DOHH2 (cell line): Measurements from ENCODE around the gene VTN.

Source experiments
- H3F3A ChIP-seq: fragments of 200-600 bp; sonication (generic), shearing (Covaris generic); 2 replicates; pipeline ENCODE4 v1.6.0; 2016; ENCODE audit warnings: antibody characterized with exemption, mild to moderate bottlenecking; ENCODE audit not compliant: control insufficient read depth, insufficient read depth
- H3K27ac ChIP-seq: fragments of 200-600 bp; sonication (generic); 2 replicates; pipeline ENCODE4 v1.5.1; 2014; ENCODE audit warnings: low read depth, mild to moderate bottlenecking, low read length, moderate library complexity
- H3K27me3 ChIP-seq: fragments of 200-600 bp; sonication (generic); 2 replicates; pipeline ENCODE4 v1.6.1; 2014; ENCODE audit warnings: mild to moderate bottlenecking, low read length, mixed read lengths; ENCODE audit not compliant: control insufficient read depth
- H3K36me3 ChIP-seq: fragments of 200-600 bp; sonication (generic); 2 replicates; pipeline ENCODE4 v1.6.1; 2014; ENCODE audit warnings: mild to moderate bottlenecking, low read length, moderate library complexity, mixed read lengths; ENCODE audit not compliant: control insufficient read depth
- H3K4me1 ChIP-seq: fragments of 200-600 bp; sonication (generic); 2 replicates; pipeline ENCODE4 v1.6.1; 2014; ENCODE audit warnings: mild to moderate bottlenecking, low read length, mixed read lengths; ENCODE audit not compliant: control insufficient read depth
- H3K4me2 ChIP-seq: fragments of 200-600 bp; sonication (generic); 2 replicates; pipeline ENCODE4 v1.6.0; 2014; ENCODE audit warnings: mild to moderate bottlenecking, low read length, moderate library complexity
- H3K4me3 ChIP-seq: fragments of 200-600 bp; sonication (generic); 2 replicates; pipeline ENCODE4 v1.5.1; 2014; ENCODE audit warnings: mild to moderate bottlenecking, low read length, mixed read lengths
- H3K79me2 ChIP-seq: fragments of 200-600 bp; sonication (generic); 2 replicates; pipeline ENCODE4 v1.6.1; 2014; ENCODE audit warnings: mild to moderate bottlenecking, low read length, mixed read lengths; ENCODE audit not compliant: control insufficient read depth
- H3K9me2 ChIP-seq: fragments of 200-600 bp; sonication (generic); replicated peaks from 2 replicates; pipeline ENCODE4 v1.6.1; 2014; ENCODE audit warnings: mild to moderate bottlenecking, low read length, mixed read lengths; ENCODE audit not compliant: control insufficient read depth
- H3K9me3 ChIP-seq: fragments of 200-600 bp; sonication (generic); 2 replicates; pipeline ENCODE4 v1.6.1; 2014; ENCODE audit warnings: antibody characterized with exemption, low read length, mixed read lengths; ENCODE audit not compliant: control insufficient read depth, insufficient read depth
- H4K20me1 ChIP-seq: fragments of 200-600 bp; sonication (generic); 2 replicates; pipeline ENCODE4 v1.6.0; 2014; ENCODE audit warnings: low read depth, mild to moderate bottlenecking, antibody characterized with exemption, low read length, moderate library complexity; ENCODE audit not compliant: control insufficient read depth, insufficient read depth
- CTCF ChIP-seq: fragments of 200-600 bp; sonication (generic); IDR thresholded peaks from one replicate; pipeline ENCODE4 v1.5.1; 2014; ENCODE audit warnings: antibody characterized with exemption, mild to moderate bottlenecking, low read depth, low read length; ENCODE audit not compliant: poor library complexity, severe bottlenecking
- EZH2phosphoT487 ChIP-seq: fragments of 200-600 bp; sonication (generic); IDR thresholded peaks from 2 replicates; pipeline ENCODE4 v1.6.1; 2017; ENCODE audit warnings: borderline replicate concordance, mild to moderate bottlenecking, antibody characterized with exemption, low read length, moderate library complexity, mixed read lengths

Gene VTN

GRCh38 chr17:28330671-28331070 lies 39.4 kb downstream of the VTN start:
- peaks cover 5% of the 10 kb centered on the region; the same call in 1 of the 2 replicates for H4K20me1 ChIP-seq
- H3K79me2 ChIP-seq, result peaks cover 29% of the 10 kb centered on the region
- H3K27ac ChIP-seq, result no peak overlapping the region
- no peak for TF ChIP-seq EZH2phosphoT487
- no peak for TF ChIP-seq CTCF
- no peaks in the 10 kb centered on the region for H3K9me2 ChIP-seq
- H3K4me2 ChIP-seq, result no peak overlapping the region
- peaks cover 10% of the 10 kb centered on the region for H3K4me1 ChIP-seq
- H3K36me3 ChIP-seq, result peaks cover 38% of the 10 kb centered on the region
- peaks cover 22% of the 10 kb centered on the region for H3F3A ChIP-seq
- no peaks in the 10 kb centered on the region for H3K9me3 ChIP-seq
- H3K27me3 ChIP-seq, result no peaks in the 10 kb centered on the region
- no peak overlapping the region for H3K4me3 ChIP-seq

GRCh38 chr17:28328325-28328724 lies 41.8 kb downstream of the VTN start:
- Histone ChIP-seq H3F3A (peaks cover 24% of the 10 kb centered on the region), H3K4me1 (peaks cover 17% of the 10 kb centered on the region), H3K79me2 (peaks cover 43% of the 10 kb centered on the region), H4K20me1 (peaks cover 13% of the 10 kb centered on the region), H3K9me3 (no peaks in the 10 kb centered on the region), H3K36me3 (peaks cover 56% of the 10 kb centered on the region), H3K27ac (no peak overlapping the region), H3K4me2 (no peak overlapping the region), H3K27me3 (no peaks in the 10 kb centered on the region), H3K9me2 (no peaks in the 10 kb centered on the region), H3K4me3 (no peak overlapping the region)
- no peak for TF ChIP-seq CTCF
- TF ChIP-seq EZH2phosphoT487, result no peak

GRCh38 chr17:28327709-28328108 lies 42.4 kb downstream of the VTN start:
- peaks cover 61% of the 10 kb centered on the region for H3K36me3 ChIP-seq
- peaks cover 24% of the 10 kb centered on the region for H3F3A ChIP-seq
- peaks cover 18% of the 10 kb centered on the region for H4K20me1 ChIP-seq
- H3K4me3 ChIP-seq, result no peak overlapping the region
- TF ChIP-seq CTCF (peak; percentile 10), EZH2phosphoT487 (no peak)
- H3K4me2 ChIP-seq, result no peak overlapping the region
- peaks cover 49% of the 10 kb centered on the region for H3K79me2 ChIP-seq
- no peak overlapping the region for H3K27ac ChIP-seq
- no peaks in the 10 kb centered on the region for H3K27me3 ChIP-seq
- peaks cover 23% of the 10 kb centered on the region for H3K4me1 ChIP-seq
- no peaks in the 10 kb centered on the region for H3K9me2 ChIP-seq
- H3K9me3 ChIP-seq, result no peaks in the 10 kb centered on the region
